Keratinocyte (primary cell): Measurements from ENCODE around the gene LYVE1. TPM values are rescaled to one million over a fixed set of nuclear protein-coding genes. Genes with fewer than 3 reads are reported as not detected.

Source experiments
- DNase-seq: peaks from one replicate; pipeline ENCODE4 v3.0.0-alpha.2; 2011; ENCODE audit warnings: low read depth, missing footprints, low spot score
- FAIRE-seq: peaks from 2 replicates; lab custom pipeline; 2011; peaks lifted over from hg19 to GRCh38; lab: Jason Lieb, UNC
- H2AFZ ChIP-seq: 2 replicates; pipeline ENCODE4 v1.6.0; 2012; ENCODE audit warnings: low read length, control low read depth, inconsistent platforms; ENCODE audit not compliant: control insufficient read depth
- H3K27ac ChIP-seq: 2 replicates; pipeline ENCODE4 v1.5.1; 2011; ENCODE audit warnings: low read length; ENCODE audit not compliant: control insufficient read depth, insufficient read depth
- H3K27me3 ChIP-seq: 3 replicates; pipeline ENCODE4 v1.6.0; 2011; ENCODE audit warnings: low read length; ENCODE audit not compliant: control insufficient read depth, insufficient read depth; ENCODE audit errors: extremely low read depth
- H3K36me3 ChIP-seq, 2 experiments: 2 replicates in 1 of 2; 3 replicates in 1 of 2; pipeline ENCODE4 v1.5.1; 2011; ENCODE audit warnings: low read length in 2 of 2, mild to moderate bottlenecking in 1 of 2; ENCODE audit not compliant: control insufficient read depth in 2 of 2, insufficient read depth in 2 of 2; ENCODE audit errors: extremely low read depth in 1 of 2
- H3K4me1 ChIP-seq: 3 replicates; pipeline ENCODE4 v1.5.1; 2011; ENCODE audit warnings: low read length; ENCODE audit not compliant: control insufficient read depth, insufficient read depth; ENCODE audit errors: extremely low read depth
- H3K4me2 ChIP-seq: 3 replicates; pipeline ENCODE4 v1.6.0; 2011; ENCODE audit warnings: low read depth, low read length; ENCODE audit not compliant: control insufficient read depth, insufficient read depth; ENCODE audit errors: extremely low read depth
- H3K4me3 ChIP-seq, 3 experiments: fragments of 200-600 bp in 1 of 3; sonication (generic) in 1 of 3; 2 replicates in 2 of 3; 3 replicates in 1 of 3; pipeline ENCODE4 v1.5.1; 2011 to 2016; ENCODE audit warnings: low read length in 3 of 3, mild to moderate bottlenecking in 3 of 3, control low read depth in 2 of 3, inconsistent platforms in 1 of 3, low read depth in 1 of 3, mixed read lengths in 1 of 3, mixed run types in 1 of 3, moderate library complexity in 1 of 3; ENCODE audit not compliant: control insufficient read depth in 2 of 3, insufficient read depth in 2 of 3; ENCODE audit errors: extremely low read depth in 1 of 3
- H3K79me2 ChIP-seq: 2 replicates; pipeline ENCODE4 v1.6.0; 2012; ENCODE audit warnings: low read length; ENCODE audit not compliant: control insufficient read depth, insufficient read depth
- H3K9ac ChIP-seq: 3 replicates; pipeline ENCODE4 v1.6.0; 2011; ENCODE audit warnings: low read length; ENCODE audit not compliant: control insufficient read depth, insufficient read depth; ENCODE audit errors: extremely low read depth
- H3K9me1 ChIP-seq: 3 replicates; pipeline ENCODE4 v1.6.0; 2011; ENCODE audit warnings: low read length; ENCODE audit not compliant: control insufficient read depth, insufficient read depth; ENCODE audit errors: extremely low read depth
- H3K9me3 ChIP-seq: 2 replicates; pipeline ENCODE4 v1.5.1; 2012; ENCODE audit warnings: low read depth, low read length; ENCODE audit not compliant: control insufficient read depth
- H4K20me1 ChIP-seq: 3 replicates; pipeline ENCODE4 v1.6.0; 2011; ENCODE audit warnings: low read length; ENCODE audit not compliant: control insufficient read depth, insufficient read depth; ENCODE audit errors: extremely low read depth
- CTCF ChIP-seq, 3 experiments: IDR thresholded peaks in 1 of 3; conservative IDR thresholded peaks in 1 of 3; optimal IDR thresholded peaks in 1 of 3; 2 replicates in 2 of 3; 3 replicates in 1 of 3; pipeline versions ENCODE3 to v1.5.1; 2011; ENCODE audit warnings: low read length in 3 of 3, mild to moderate bottlenecking in 3 of 3, moderate library complexity in 2 of 3, control low read depth in 1 of 3, inconsistent platforms in 1 of 3; ENCODE audit not compliant: insufficient read depth in 2 of 3; ENCODE audit errors: extremely low read depth in 1 of 3
- EZH2 ChIP-seq: IDR thresholded peaks from one replicate; pipeline ENCODE4 v1.6.1; 2012; ENCODE audit warnings: inconsistent platforms, mild to moderate bottlenecking, low read length, moderate library complexity
- dilution Hi-C: fragments of 300-500 bp; cut with MboI; formaldehyde crosslinking; loops from one replicate; pipeline ENCODE4 v1.7.0; 2020; ENCODE audit warnings: low sequenced_read_pairs; ENCODE audit not compliant: extremely low pct_ligation_motif_present
- polyA plus RNA-seq, 5 experiments: library from polyadenylated mRNA; depleted of rRNA in 3 of 5; stranded (reverse) in 3 of 5; stranded (forward) in 1 of 5; unstranded in 1 of 5; fragments of >200 nt; gene quantifications; 1 replicate in 1 of 5; 2 replicates in 3 of 5; 3 replicates in 1 of 5; pipeline versions ENCODE4 v1.2.1 to v1.2.3, GENCODE V29; 2011 to 2012; ENCODE audit warnings: missing spikeins in 2 of 5, low read depth in 1 of 5, low replicate concordance in 1 of 5

Gene LYVE1
- polyA plus RNA-seq, 1 donor (not counting 4 experiments of a cell fraction or from before 2014, with no cell fraction given), result not detected

DNA sequence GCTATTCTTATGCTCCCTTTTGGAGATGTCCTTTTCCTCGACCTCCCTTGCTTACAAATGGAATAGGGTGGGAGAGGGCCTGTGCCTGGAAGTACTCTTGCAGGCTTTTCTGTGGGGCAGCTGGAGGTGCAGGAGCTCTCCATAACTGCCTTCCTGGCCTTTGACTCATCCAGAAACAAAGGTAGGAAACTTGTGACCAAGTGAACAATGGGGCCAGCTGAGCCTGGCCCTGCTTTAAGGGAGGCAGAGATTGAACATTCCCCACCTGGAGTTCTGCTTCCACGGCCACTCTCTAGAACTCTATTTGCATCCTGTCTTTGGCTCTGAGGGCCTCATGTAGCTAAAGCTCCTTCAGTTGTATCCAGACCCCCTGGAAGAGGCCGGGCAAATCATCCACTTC, 5.1 kb upstream of the LYVE1 start:
- H3K4me1 ChIP-seq, result no peaks in the 10 kb centered on the region
- no peak for FAIRE-seq
- H3K36me3 ChIP-seq, result no peaks in the 10 kb centered on the region
- H3K79me2 ChIP-seq, result no peaks in the 10 kb centered on the region
- no peak overlapping the region for H3K4me3 ChIP-seq
- dilution Hi-C loops, result no loop called here
- H3K4me2 ChIP-seq, result no peak overlapping the region
- no peak overlapping the region for H3K27ac ChIP-seq
- H3K27me3 ChIP-seq, result no peaks in the 10 kb centered on the region
- no peaks in the 10 kb centered on the region for H3K9me3 ChIP-seq
- no peak overlapping the region for H3K9ac ChIP-seq
- no peaks in the 10 kb centered on the region for H3K9me1 ChIP-seq
- H4K20me1 ChIP-seq, result no peaks in the 10 kb centered on the region
- TF ChIP-seq CTCF (optimal IDR thresholded peaks at IDR 0.05 in 1 of 3, IDR thresholded peaks at IDR 0.05 in 1 of 3, conservative IDR thresholded peaks at IDR 0.05 in 1 of 3; ENCODE audit: extremely low read depth in 1 of 3, insufficient read depth in 2 of 3, low read length in 3 of 3), result no peak
- TF ChIP-seq EZH2, result no peak
- DNase-seq, result no peak
- no peak overlapping the region for H2AFZ ChIP-seq

DNA sequence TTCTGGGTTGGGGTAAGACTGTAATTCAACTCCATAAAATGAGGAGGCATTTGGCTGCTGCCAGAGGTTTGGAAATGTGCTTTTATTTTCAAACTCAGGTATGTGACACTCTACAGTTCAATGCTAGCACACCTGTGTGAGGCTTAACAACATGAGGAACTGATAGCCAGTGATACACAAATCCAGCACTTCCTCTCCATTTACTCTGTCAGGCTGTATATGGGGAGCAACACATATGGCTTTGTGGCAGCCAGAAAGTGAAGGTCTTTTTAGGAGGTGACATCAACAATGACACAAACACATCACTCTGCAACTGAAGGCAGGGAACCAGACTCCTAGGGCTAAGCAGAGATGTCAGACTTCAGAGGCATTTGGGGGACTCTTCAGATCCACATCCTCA, 4.6 kb upstream of the LYVE1 start:
- no peak overlapping the region for H3K9ac ChIP-seq
- no peak overlapping the region for H3K27ac ChIP-seq
- H3K79me2 ChIP-seq, result no peaks in the 10 kb centered on the region
- no peaks in the 10 kb centered on the region for H3K36me3 ChIP-seq
- no peaks in the 10 kb centered on the region for H3K27me3 ChIP-seq
- TF ChIP-seq EZH2, result no peak
- TF ChIP-seq CTCF (optimal IDR thresholded peaks at IDR 0.05 in 1 of 3, IDR thresholded peaks at IDR 0.05 in 1 of 3, conservative IDR thresholded peaks at IDR 0.05 in 1 of 3; ENCODE audit: extremely low read depth in 1 of 3, insufficient read depth in 2 of 3, low read length in 3 of 3), result no peak
- DNase-seq (no peak), FAIRE-seq (no peak)
- no peak overlapping the region for H3K4me2 ChIP-seq
- H3K4me1 ChIP-seq, result no peaks in the 10 kb centered on the region
- no peak overlapping the region for H2AFZ ChIP-seq
- dilution Hi-C loops, result no loop called here
- no peaks in the 10 kb centered on the region for H3K9me3 ChIP-seq
- no peak overlapping the region for H3K4me3 ChIP-seq
- H3K9me1 ChIP-seq, result no peaks in the 10 kb centered on the region
- H4K20me1 ChIP-seq, result no peaks in the 10 kb centered on the region
